Epithelial cell of prostate (primary cell): ENCODE results near the gene KBTBD7.

Experiments used
- DNase-seq: peaks from one replicate; pipeline ENCODE4 v3.0.0-alpha.2; 2011; ENCODE audit warnings: low read depth, low spot score
- H3K27ac ChIP-seq: fragments of 450-650 bp; 2 replicates; pipeline ENCODE4 v1.5.1; 2017; ENCODE audit warnings: mild to moderate bottlenecking

Gene KBTBD7, protein sequence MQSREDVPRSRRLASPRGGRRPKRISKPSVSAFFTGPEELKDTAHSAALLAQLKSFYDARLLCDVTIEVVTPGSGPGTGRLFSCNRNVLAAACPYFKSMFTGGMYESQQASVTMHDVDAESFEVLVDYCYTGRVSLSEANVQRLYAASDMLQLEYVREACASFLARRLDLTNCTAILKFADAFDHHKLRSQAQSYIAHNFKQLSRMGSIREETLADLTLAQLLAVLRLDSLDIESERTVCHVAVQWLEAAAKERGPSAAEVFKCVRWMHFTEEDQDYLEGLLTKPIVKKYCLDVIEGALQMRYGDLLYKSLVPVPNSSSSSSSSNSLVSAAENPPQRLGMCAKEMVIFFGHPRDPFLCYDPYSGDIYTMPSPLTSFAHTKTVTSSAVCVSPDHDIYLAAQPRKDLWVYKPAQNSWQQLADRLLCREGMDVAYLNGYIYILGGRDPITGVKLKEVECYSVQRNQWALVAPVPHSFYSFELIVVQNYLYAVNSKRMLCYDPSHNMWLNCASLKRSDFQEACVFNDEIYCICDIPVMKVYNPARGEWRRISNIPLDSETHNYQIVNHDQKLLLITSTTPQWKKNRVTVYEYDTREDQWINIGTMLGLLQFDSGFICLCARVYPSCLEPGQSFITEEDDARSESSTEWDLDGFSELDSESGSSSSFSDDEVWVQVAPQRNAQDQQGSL

DNA sequence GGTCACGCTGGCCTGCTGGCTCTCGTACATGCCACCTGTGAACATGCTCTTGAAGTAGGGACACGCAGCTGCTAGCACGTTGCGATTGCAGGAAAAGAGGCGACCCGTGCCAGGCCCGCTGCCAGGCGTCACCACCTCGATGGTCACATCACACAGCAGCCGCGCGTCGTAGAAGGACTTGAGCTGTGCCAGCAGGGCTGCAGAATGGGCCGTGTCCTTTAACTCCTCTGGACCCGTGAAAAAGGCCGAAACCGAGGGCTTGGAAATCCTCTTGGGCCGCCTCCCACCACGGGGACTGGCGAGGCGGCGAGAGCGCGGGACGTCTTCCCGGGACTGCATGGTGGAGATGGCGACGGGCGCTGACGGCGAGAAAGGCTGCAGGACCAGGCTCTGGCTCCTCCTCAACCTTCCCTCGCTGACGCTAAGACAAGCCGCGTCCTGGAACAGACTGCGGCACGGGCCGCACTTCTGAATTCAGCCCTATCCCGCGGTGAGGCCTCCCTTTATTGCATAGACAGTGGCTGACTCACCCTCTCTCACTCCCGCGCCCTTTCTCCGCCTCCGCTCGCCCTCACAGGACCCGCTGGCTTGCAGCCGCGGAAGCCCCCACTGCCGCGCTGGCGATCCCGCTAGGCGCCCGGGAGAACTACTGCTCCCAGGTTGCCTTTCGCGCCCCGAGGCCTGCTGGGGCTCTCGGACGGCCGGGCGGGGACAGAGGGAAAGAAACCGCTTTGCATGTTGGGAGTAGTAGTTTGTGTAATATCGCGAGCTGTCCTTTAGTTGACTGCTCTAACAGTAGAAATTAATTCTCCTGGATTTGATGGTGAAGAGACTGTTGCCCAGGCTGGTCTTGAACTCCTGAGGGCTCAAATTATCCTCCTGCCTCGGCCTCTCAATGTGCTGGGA is at the start of gene KBTBD7:
KBTBD7 (minus strand) TSS at position 651 of the 906 bp plus-strand sequence; CDS start at position 339, 312 bp downstream.
- peak within 1 kb of the TSS; percentile 67 for H3K27ac ChIP-seq
- peak; percentile 70 for DNase-seq

DNA sequence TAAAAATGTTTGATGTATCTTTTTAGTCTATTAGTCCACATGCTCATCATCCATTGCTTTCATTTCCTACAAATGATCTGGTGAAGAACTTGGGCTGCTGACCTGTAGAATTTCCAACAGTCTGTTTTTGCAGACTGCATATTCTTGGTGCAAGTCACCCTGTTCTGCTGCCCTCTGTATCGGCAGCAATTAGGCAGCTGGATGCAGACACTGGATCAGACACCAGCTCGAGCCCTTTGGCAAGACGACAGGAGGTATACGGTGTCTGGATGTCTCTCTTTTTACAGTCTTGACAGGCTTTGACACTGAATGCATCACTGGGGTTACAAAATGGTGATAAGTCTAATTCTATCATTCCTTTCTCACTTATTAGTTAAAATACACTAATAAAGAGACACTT is 47.3 kb upstream of the KBTBD7 start:
- H3K27ac ChIP-seq: no peak overlapping the region
- no peak for DNase-seq

DNA sequence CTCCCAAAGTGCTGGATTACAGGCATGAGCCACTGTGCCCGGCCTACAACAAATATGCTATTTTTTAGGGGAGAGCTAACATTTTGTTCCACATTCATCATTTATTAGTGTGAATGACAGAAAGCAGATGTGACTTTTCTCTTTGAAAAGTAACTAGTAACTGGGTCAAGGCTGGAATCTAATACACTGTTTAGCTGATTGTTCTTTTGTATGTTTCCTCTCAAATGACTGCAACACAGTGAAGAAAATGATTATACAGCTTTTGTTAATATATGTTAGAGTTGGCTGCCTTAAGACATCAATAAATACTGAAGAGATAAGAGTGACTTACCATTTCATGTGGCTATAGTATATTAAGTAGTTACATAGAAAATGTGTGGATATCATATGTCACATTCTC is 42.0 kb upstream of the KBTBD7 start:
- H3K27ac ChIP-seq: no peak overlapping the region
- DNase-seq: no peak

DNA sequence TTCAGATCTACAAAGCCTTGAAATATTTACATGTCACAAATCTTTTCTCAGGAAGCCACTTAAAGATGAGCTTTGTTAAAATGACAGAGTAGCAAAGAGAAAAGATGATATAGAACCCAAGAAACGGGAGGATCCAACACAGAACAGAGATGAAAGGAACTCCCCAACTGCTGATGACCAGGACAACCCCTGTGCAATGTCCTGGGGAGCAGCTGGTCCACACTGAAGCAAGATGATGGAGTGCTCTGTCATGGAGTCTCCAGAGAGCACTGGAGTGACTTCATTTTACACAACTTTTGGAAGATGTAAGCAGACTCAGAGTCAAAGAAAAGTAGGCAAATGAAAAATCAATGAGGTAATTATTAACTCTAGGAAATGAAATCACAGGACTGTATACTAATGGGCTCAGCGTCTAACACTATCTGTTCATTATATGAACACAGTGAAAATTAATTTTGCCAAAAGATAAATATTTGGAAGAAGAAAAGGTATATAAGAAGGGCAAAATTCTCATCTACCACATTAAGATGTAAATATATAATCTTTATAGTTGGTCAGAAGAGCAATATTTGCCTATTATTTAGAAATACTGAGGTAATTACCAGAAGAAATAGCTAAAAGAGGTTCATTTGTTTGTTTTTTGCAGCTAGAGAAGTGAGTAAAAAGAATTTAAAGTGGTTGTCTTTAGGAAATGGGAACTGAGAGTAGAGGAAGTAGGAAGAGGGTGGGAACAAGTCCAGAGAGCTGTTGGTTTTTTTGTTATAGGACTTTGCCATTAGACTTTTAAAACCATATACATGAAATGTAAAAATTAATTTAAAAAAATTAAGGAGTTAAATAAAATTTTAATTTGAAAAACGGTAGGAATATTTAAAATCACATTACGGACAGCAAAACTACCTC is 38.5 kb upstream of the KBTBD7 start:
- no peak for DNase-seq
- H3K27ac ChIP-seq: no peak overlapping the region

DNA sequence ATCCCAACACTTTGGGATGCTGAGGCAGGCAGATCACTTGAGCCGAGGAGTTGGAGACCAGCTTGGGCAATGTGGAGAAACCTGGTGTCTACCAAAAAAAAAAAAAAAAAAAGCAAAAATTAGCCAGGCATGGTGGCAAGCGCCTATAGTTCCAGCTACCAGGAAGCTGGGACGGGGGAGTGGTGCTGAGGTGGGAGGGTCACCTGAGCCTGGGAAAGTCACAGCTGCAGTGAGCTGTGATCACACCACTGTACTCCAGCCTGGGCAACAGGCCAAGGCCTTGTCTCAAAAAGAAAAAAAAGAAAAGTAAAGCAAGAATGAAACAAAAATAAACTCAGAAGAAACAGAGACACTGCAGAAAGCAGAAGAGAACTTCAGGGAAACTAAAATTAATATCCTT is 37.4 kb upstream of the KBTBD7 start:
- H3K27ac ChIP-seq: no peak overlapping the region
- no peak for DNase-seq

DNA sequence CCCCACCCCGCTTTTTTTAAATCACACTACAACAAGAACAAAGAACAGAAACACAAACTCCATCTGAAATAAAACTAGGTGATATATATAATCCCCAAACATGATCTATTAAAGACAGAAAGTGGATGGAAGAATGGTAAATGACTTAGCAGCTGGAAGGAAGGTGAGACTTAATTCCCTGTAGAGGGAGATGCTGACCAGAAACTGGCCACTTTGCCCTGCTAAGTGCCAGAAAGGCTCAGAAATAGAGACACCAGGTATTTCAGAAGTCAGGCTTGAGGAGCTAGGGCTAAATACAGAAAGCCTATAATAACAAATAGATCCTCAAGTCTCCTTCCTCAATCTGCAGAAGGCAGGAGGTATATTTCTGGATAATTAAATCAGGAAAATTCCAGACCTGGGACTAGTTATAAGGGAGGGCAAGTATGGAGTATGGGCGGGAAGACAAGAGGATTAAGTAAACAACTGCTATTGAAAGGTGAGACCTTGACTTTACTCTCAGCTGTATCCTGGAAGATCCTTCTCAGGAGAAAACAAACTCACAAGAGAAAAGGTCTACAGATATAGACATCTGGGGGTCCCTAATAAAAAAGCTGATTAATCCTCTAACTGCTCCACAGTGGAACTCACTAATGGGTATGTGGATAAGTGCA is 36.8 kb upstream of the KBTBD7 start:
- no peak overlapping the region for H3K27ac ChIP-seq
- DNase-seq: no peak

DNA sequence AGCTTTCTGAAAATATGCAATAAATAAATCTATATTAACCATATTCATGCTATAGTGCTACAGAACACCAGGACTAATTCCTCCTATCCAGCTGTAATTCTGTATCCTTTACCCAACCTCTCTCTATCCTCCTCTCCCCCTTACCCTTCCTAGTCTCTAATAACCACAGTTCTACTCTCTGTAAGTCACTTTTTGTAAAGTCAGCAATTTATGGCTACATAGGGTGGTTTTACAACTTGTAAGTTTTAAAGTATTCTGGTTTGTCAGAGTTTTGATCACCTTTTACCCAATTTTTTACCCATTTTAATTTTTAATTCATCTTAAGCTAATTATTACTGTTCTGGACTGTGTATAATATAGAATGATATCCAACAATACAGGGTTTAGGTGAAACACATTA is 35.0 kb upstream of the KBTBD7 start:
- no peak overlapping the region for H3K27ac ChIP-seq
- no peak for DNase-seq

DNA sequence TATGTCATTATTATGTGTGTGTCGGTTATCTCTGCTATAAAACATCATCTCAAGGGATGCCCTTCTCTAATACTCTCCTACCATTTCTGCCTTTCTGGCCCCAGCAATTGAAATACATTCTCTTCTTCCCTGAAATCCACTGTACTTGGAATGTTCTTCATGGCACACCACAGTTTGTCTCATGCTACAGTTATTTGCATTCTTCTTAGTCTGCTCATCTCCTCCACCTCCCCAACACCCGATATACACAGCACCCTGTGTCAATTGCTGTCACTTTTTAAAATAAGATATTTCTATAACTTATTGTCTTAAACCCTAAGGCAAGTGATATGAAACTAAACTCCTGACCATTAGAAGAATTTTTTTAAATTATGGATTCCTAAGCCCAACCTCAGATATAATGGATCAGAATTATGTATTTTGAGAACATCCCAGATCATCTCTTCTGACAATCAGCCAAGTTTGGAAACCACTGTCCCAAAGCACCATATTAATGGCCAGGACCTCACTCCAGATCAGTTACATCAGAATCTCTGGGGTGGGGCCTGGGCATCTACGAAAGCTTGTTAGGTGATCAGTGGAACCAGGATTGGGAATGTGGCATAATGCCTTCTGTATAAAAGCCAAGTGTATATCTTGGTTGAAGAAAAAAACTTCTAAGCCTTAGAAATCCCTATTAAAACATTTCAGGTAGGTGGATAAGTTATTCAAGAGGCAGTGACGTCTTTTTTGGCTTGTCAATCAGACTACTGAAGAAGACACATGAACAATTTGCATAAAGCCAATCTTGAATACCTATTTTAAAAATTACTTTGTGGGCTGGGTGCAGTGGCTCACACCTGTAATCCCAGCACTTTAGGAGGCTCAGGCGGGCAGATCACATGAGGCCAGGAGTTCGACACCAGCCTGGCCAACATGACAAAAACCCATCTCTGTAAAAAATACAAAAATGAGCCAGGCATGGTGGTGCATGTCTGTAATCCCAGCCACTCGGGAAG is 30.0 kb upstream of the KBTBD7 start:
- no peak for DNase-seq
- peak overlapping the region; percentile 20 for H3K27ac ChIP-seq

DNA sequence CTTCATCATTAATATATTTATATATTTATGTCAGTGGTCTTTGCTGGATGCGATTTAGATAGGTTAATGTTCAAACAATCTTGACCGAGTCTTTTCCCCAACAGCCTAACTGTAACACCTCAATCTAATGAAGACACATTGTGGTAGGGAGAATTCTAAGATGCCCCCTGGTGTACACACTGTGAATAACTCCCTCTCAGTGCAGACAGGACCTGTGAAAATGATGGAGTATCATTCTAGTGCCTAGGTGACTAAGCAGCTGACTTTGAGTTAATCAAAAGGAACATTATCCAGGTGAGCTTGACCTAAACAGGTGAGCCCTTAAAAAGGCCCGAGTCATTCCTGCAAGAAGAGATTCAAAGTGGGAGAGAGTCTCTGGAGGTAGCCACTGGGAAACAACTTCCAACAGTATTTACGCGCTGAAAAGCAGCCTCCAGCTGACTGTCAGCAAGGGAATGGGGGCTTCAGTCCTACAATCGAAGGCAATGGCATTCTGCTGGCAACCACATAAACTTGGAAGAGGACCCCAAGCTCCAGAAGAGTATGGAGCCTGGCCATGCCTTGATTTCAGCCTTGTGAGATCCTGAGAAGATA is 28.0 kb upstream of the KBTBD7 start:
- peak; percentile 20 for DNase-seq
- H3K27ac ChIP-seq: no peak overlapping the region

DNA sequence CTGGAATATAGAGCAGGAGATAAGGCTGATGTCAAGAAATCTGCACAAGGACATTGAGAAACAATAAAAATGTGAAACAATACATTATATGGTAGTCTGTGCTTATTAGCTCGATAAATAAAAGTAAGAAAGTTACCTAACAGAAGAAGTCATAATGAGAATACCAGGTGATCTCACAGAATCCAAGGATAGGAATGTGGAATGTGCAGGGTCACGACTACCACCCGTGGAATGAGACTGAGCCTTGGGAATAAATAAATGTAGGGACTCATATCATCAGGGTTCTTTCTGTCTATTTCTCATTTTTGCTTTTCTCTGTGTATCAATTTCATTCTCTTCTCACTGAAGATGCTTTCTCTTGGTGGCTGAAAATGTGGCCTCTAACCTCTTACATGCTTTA is 26.0 kb upstream of the KBTBD7 start:
- DNase-seq: no peak
- H3K27ac ChIP-seq: no peak overlapping the region

DNA sequence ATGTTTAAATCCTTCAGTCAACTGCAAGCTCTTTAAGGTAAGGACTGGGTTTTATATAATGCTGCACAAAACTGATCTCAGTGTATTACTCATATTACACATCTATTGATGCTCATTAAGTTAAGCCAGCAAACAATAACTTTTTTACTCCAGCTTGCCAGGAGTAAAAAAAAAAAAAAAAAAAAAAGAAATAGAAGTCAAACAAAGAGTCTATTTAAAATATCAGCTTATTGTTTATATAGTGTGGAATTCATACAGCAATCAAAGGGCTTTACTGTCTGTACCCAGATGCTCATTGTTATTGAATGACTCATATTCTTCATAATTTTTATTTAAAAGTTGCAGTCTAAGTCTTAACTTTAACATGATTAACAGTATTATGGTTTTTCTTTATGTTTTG is 21.8 kb upstream of the KBTBD7 start:
- peak overlapping the region; percentile 20 for H3K27ac ChIP-seq
- DNase-seq: peak; percentile 43

DNA sequence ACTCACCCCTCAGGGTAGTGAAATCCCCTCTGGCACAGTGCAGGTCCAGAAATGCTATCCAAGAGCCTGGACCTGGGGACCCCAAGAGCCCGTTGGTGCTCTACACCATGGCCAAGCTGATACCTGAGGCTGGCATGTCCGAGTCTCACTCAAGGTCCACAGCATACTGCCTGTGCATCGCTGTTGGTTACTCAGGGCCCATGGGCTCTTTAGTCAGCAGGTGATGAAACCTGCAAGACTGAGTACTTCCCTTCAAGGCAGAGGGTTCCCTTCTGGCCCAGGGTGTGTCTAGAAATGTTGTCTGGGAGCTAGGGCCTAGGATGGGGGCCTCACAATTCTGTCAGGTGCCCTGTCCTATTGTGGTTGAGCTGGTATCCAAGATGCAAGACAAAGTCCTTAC is 19.6 kb upstream of the KBTBD7 start:
- no peak overlapping the region for H3K27ac ChIP-seq
- no peak for DNase-seq

DNA sequence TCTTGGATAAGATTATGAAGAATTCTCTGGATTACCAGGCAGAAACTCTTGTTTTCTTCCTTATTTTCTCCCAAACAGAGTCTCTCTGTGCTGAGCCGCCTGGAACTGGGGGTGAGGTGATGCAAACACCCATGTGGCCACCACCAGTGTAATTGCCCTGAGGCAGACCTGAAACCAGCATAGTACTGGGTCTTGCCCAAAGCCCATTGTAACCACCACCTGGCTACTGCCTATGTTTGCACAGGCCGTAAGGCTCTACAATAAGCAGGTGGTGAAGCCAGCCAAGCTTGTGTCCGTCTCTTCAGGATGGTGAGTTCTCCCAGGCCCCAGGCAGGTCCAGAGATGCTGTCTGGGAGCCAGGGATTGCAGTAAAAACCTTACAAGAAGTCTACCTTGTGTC is 18.9 kb upstream of the KBTBD7 start:
- no peak overlapping the region for H3K27ac ChIP-seq
- no peak for DNase-seq

DNA sequence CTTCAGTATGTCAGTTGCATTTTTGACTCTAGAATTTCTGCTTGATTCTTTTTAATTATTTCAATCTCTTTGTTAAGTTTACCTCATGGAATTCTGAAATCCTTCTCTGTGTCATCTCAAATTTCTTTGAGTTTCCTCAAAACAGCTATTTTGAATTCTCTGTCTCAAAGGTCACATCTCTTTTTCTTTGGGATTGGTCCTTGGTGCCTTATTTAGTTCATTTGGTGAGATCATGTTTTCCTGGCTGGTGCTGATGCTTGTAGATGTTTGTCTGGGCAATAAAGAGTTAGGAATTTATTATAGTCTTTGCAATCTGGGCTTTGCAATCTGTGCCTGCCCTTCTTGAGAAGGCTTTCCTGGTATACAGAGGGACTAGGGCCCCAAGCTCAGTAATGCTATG is 18.5 kb upstream of the KBTBD7 start:
- H3K27ac ChIP-seq: no peak overlapping the region
- DNase-seq: no peak

DNA sequence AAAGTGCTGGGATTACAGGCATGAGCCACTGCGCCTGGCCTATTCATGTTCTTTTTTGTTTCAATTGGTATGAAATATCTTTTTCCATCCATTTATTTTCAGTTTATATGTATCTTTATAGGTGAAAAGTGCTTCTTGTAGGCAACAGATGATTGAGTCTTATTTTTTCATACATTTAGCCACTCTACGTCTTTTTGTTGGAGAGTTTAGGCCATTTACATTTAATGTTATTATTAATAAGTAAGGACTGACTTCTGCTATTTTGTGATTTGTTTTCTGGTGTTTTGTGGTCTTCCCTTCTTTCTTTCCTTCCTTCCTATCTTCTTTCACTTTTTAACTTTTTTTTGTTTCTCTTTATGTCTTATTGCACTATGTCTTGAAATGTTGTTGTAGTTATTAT is 16.7 kb upstream of the KBTBD7 start:
- DNase-seq: no peak
- no peak overlapping the region for H3K27ac ChIP-seq

DNA sequence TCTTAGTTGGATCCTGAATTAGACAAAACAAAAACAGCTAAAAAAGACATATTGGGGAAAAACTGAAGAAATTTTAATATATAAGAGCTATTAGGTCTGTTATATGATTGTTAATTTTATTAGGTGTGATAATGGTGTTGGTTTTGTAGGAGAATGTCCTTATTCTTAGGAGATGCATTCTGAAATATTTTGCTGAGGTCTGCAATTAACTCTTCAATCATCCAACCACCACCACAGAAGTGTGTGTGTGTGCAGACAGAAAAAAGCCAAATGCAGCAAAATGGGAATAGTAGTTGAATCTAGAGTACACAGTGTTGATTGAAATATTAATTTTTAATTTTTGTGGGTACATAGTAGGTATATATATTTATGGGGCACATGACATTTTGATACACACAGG is 12.1 kb upstream of the KBTBD7 start:
- DNase-seq: no peak
- no peak overlapping the region for H3K27ac ChIP-seq

DNA sequence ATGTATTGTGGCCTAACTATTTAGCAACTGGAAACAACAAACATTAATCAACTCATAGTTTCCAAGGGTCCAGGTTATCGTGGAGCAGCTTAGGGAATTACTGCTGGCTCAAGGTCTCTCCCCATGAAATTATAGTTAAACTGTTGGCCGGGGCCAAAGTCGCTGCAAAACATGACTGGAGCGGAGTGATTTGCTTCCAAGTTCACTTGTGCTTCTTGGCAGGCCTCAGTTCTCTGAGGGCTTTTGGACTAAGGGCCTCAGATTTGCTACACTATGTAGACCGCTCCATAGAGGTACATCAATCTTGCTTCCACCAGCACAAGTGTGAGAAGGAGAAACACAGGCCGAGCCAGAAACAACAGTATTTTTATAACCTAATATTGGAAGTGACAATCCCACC is 9.4 kb upstream of the KBTBD7 start:
- DNase-seq: no peak
- H3K27ac ChIP-seq: no peak overlapping the region

DNA sequence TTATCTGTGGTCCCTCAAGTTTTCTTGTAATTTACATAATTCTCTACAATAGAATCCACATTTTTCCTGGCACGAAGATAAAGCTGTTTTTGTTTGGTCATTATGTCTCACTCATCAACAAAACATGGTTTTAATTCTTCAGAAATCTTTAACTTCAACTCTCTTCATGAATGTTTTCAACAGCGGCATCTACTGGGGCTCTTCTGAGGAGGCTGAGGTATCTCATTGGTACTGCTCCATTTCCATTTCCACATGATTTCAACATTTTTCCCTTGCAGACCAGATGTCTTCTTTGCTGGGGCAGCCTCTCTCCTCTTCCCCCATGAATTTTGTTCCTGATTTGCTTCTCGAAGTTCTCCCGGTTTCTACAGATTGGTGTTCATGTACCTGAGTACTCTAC is 5.8 kb upstream of the KBTBD7 start:
- DNase-seq: no peak

More for the DNA sequence above, 5.8 kb upstream of the KBTBD7 start:
- H3K27ac ChIP-seq: no peak overlapping the region
